GM12878 (cell line): ENCODE measurements around the gene TANC2.

Source experiments
- ATF2 ChIP-seq: IDR thresholded peaks from 2 replicates; pipeline ENCODE4 v1.6.1; 2012; ENCODE audit warnings: low read length, inconsistent platforms
- ATF7 ChIP-seq: fragments of 450-650 bp; IDR thresholded peaks from 2 replicates; pipeline ENCODE4 v1.6.1; 2016; ENCODE audit warnings: low read depth, mild to moderate bottlenecking
- BACH1 ChIP-seq: fragments of 450-650 bp; IDR thresholded peaks from 2 replicates; pipeline ENCODE4 v1.6.1; 2017; ENCODE audit warnings: mild to moderate bottlenecking, borderline replicate concordance
- CBX5 ChIP-seq: sonication (generic); IDR thresholded peaks from 2 replicates; pipeline ENCODE4 v1.6.1; 2016; ENCODE audit warnings: low read depth, moderate library complexity, mild to moderate bottlenecking, inconsistent platforms
- CTCF ChIP-seq, 3 experiments: IDR thresholded peaks in 2 of 3; conservative IDR thresholded peaks in 1 of 3; 2 replicates each; pipeline ENCODE4 v1.5.1; 2011; ENCODE audit warnings: low read depth in 3 of 3, low read length in 3 of 3, mild to moderate bottlenecking in 3 of 3, control low read depth in 2 of 3, moderate library complexity in 2 of 3, inconsistent platforms in 1 of 3, mixed read lengths in 1 of 3; ENCODE audit not compliant: control insufficient read depth in 2 of 3, insufficient read depth in 1 of 3; ENCODE audit errors: extremely low read depth in 1 of 3
- FOXM1 ChIP-seq: IDR thresholded peaks from 2 replicates; pipeline ENCODE4 v1.6.1; 2012; ENCODE audit warnings: low read depth, mild to moderate bottlenecking, inconsistent platforms, low read length, moderate library complexity
- NR2F1 ChIP-seq: fragments of 450-650 bp; conservative IDR thresholded peaks from 2 replicates; pipeline ENCODE4 v1.6.1; 2017; ENCODE audit warnings: mild to moderate bottlenecking
- POLR2A ChIP-seq: IDR thresholded peaks from 2 replicates; pipeline ENCODE4 v1.6.1; 2011; ENCODE audit warnings: low read depth, mild to moderate bottlenecking, low read length
- REST ChIP-seq: IDR thresholded peaks from 2 replicates; pipeline ENCODE4 v1.6.1; 2012; ENCODE audit warnings: mild to moderate bottlenecking, low read depth, low read length
- RFX5 ChIP-seq: IDR thresholded peaks from 2 replicates; pipeline ENCODE4 v1.6.1; 2011; ENCODE audit warnings: low read depth, low read length, improper control_type of control experiment
- SMC3 ChIP-seq: IDR thresholded peaks from 2 replicates; pipeline ENCODE4 v1.6.1; 2011; ENCODE audit warnings: low read length, improper control_type of control experiment, borderline replicate concordance
- SREBF2 ChIP-seq: IDR thresholded peaks from 2 replicates; pipeline ENCODE4 v1.6.1; 2012; ENCODE audit warnings: mild to moderate bottlenecking, low read length
- YY1 ChIP-seq: IDR thresholded peaks from 2 replicates; pipeline ENCODE4 v1.6.1; 2011; ENCODE audit warnings: low read depth, mild to moderate bottlenecking, low read length
- TF ChIP-seq, protein P1 (sequence below): IDR thresholded peaks from 2 replicates; pipeline ENCODE4 v1.6.1; 2012; ENCODE audit warnings: low read depth, low read length, improper control_type of control experiment

- no peak for TF ChIP-seq SREBF2
- TF ChIP-seq FOXM1, result no peak
- TF ChIP-seq NR2F1, result no peak
- no peak for TF ChIP-seq CTCF (IDR thresholded peaks at IDR 0.05 in 2 of 3, conservative IDR thresholded peaks at IDR 0.05 in 1 of 3; ENCODE audit: control insufficient read depth in 2 of 3, extremely low read depth in 1 of 3, insufficient read depth in 1 of 3, low read depth in 3 of 3, low read length in 3 of 3)
- no peak for TF ChIP-seq SMC3
- TF ChIP-seq CBX5, result no peak
- TF ChIP-seq YY1, result no peak
- no peak for TF ChIP-seq RFX5
- TF ChIP-seq POLR2A, result no peak
- TF ChIP-seq ATF7, result no peak
- TF ChIP-seq BACH1, result no peak
- TF ChIP-seq REST, result no peak
- no peak for TF ChIP-seq ATF2
- TF ChIP-seq, protein P1, sequence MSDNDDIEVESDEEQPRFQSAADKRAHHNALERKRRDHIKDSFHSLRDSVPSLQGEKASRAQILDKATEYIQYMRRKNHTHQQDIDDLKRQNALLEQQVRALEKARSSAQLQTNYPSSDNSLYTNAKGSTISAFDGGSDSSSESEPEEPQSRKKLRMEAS, result no peak
These were observed 42.5 kb upstream of the TANC2 start for GRCh38 chr17:62923258-62924150.
